ENCODE measurements around the gene LIN7B. TPM values are rescaled to one million over a fixed set of nuclear protein-coding genes. Genes with fewer than 3 reads are reported as not detected.

LIN7B gene
- total RNA-seq, 1 experiment from 2014 or later = 11.8 TPM

DNA sequence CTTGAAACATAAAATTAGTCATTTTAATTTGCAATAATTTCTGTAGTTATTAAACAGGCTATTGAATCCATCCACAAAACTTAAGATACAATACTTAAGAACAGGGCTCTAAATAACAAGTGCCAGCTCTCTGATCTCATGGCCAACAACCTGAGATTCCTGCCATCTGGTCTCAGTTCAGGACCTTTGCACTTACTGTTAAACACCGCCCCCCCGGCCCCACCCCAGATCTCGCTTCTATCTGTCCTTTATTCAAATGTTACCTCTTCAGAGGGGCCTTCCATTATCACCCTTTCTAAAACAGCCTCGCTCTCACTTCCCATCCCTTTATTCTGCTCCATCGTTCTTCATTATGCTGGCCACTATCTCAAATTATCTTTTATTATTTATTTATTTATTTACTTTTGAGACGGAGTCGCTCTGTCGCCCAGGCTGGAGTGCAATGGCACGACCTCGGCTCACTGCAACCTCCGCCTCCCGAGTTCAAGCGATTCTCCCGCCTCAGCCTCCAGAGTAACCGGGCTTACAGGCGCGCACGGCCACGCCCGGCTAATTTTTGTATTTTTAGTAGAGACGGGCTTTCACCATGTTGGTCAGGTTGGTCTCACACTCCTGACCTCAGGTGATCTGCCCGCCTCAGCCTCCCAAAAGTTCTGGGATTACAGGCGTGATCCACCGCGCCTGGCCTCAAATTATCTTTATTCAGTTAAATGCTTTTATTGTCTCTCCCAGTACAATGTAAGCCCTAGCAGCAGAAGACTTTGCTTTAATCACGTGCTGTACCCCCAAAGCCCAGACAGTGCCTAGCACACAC is 29.8 kb upstream of the LIN7B start:
- intact Hi-C loops (cut with micrococcal nuclease; ENCODE audit: unreplicated experiment) = loop anchor here (1.0 to 2.0 kb wide), 3 partner anchors 13 to 35 kb away; partner anchors contain the start of genes C19orf73, NTF4 and PPFIA3
- no peaks in the 10 kb centered on the region for H3K9me3 ChIP-seq
- no TSS peak for BruUV-seq (replicated peaks)
- CTCF ChIA-PET = interaction anchor here (0.6 kb wide), 1 partner anchor 306 kb away, joined by 3 read pairs; no protein-coding TSS in a partner anchor
- H3K36me3 ChIP-seq (ENCODE audit: control insufficient read depth, insufficient read depth, low read length) = no peaks in the 10 kb centered on the region
- peaks cover 46% of the 10 kb centered on the region for H3K36me3 Mint-ChIP-seq (ENCODE audit: insufficient read depth, unreplicated experiment)
- H3K27ac Mint-ChIP-seq (ENCODE audit: unreplicated experiment) = peak overlapping the region; percentile 78
- POLR2A ChIA-PET = no interaction called here
- peaks cover 17% of the 10 kb centered on the region for H3K4me1 Mint-ChIP-seq (ENCODE audit: low read depth, unreplicated experiment)
- no peaks in the 10 kb centered on the region for H3K27me3 ChIP-seq (replicated peaks; ENCODE audit: control insufficient read depth, insufficient read depth, low read length)
- H3K4me3 ChIP-seq (ENCODE audit: low read depth, low read length) = peak overlapping the region; percentile 71
- no peak for TF ChIP-seq CTCF (IDR thresholded peaks at IDR 0.05; ENCODE audit: insufficient read depth in 1 of 2, low read depth in 1 of 2, low read length in 1 of 2, severe bottlenecking in 1 of 2, unreplicated experiment in 1 of 2)
- H3K27me3 Mint-ChIP-seq (ENCODE audit: insufficient read depth, unreplicated experiment) = no peaks in the 10 kb centered on the region
- H3K9me3 Mint-ChIP-seq (ENCODE audit: unreplicated experiment) = no peaks in the 10 kb centered on the region
- peak overlapping the region; percentile 92 for H3K4me3 Mint-ChIP-seq (ENCODE audit: unreplicated experiment)
- 0 out of 2 replicates have a peak, but pooled peaks cover 7% of the 10 kb centered on the region for H3K4me1 ChIP-seq
- peak; percentile 42 to 50 for DNase-seq

DNA sequence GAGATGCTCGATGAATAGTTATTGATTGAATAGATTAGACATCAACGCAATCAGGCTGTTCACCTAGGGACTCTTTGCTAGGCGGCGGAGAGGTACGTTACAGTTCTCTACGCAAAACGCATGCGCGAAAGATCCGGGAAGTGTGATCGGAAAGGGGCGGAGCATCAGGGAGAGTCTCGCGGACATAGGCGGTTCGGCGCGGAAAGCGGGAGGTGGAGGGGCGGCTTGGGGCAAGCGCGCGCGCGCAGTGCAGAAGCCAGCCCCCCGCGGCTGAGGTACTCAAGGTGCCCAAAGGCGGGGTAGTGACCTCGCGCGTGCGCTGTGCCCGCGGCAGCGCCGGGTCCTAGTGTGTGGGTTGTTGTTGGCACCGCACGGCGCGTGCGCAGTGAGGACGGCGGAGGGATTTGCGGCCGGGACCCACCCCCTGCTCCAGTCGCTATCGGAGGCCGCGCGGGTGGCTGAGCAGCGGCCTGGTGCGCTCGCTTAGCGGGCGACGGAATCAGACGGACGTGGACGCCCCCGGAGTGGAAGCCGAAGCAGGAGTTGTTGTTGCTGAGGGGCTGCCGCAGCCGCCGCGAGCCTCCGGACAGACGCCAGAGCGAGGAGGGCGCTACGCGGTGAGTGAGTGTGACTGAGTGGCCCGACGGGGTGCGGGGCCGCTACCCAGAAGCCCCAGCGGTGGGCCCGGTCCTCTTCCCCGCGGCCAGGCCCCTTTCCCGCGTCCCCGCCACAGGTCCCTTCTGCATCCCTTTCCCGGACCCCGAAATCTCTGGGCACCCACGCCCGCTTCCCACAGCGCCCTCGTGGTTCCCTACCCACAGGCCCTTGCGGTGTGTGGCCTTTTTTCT is 28.9 kb upstream of the LIN7B start, which contains the start of gene SNRNP70:
Gene SNRNP70 (plus strand): TSS at position 432 of the 848 bp plus-strand sequence. CDS start 964 bp downstream, outside the sequence.
- BruUV-seq (replicated peaks) = no TSS peak
- POLR2A ChIA-PET = no interaction called here
- CTCF ChIA-PET = no interaction called here

More for the DNA sequence above, 28.9 kb upstream of the LIN7B start, which contains the start of gene SNRNP70:
- no peak for TF ChIP-seq CTCF (IDR thresholded peaks at IDR 0.05; ENCODE audit: insufficient read depth in 1 of 2, low read depth in 1 of 2, low read length in 1 of 2, severe bottlenecking in 1 of 2, unreplicated experiment in 1 of 2)
- Histone ChIP-seq H3K4me3 (ENCODE audit: low read depth, low read length) (peak within 1 kb of the TSS; percentile 71), H3K27me3 (replicated peaks; ENCODE audit: control insufficient read depth, insufficient read depth, low read length) (no peaks in the 10 kb centered on the region), H3K36me3 (ENCODE audit: control insufficient read depth, insufficient read depth, low read length) (no peaks in the 10 kb centered on the region), H3K4me1 (0 out of 2 replicates have a peak, but pooled peaks cover 7% of the 10 kb centered on the region), H3K9me3 (no peaks in the 10 kb centered on the region)
- peak; percentile 100 for DNase-seq
- H3K9me3 Mint-ChIP-seq (ENCODE audit: unreplicated experiment) = no peaks in the 10 kb centered on the region
- intact Hi-C loops (cut with micrococcal nuclease; ENCODE audit: unreplicated experiment) = loop anchor here (1.0 to 2.0 kb wide), 3 partner anchors 12 to 34 kb away; partner anchors contain the start of genes C19orf73, NTF4 and PPFIA3
- H3K27me3 Mint-ChIP-seq (ENCODE audit: insufficient read depth, unreplicated experiment) = no peaks in the 10 kb centered on the region
- H3K27ac Mint-ChIP-seq (ENCODE audit: unreplicated experiment) = peak within 1 kb of the TSS; percentile 78
- H3K4me1 Mint-ChIP-seq (ENCODE audit: low read depth, unreplicated experiment) = peaks cover 17% of the 10 kb centered on the region
- H3K4me3 Mint-ChIP-seq (ENCODE audit: unreplicated experiment) = peak within 1 kb of the TSS; percentile 92
- H3K36me3 Mint-ChIP-seq (ENCODE audit: insufficient read depth, unreplicated experiment) = peaks cover 54% of the 10 kb centered on the region
